GM21447 (cell line): ENCODE results near the gene WDR83.
"Not testable (repeated sequence)": the region's sequence is repeated elsewhere in the genome, so short reads cannot be mapped to it uniquely, and the experiment has no call there.

Source experiments
- ATAC-seq: cut with Tn5 transposase; IDR thresholded peaks from one replicate; pipeline ENCODE4 v1.9.1; 2021; ENCODE audit not compliant: unreplicated experiment

Gene WDR83

DNA sequence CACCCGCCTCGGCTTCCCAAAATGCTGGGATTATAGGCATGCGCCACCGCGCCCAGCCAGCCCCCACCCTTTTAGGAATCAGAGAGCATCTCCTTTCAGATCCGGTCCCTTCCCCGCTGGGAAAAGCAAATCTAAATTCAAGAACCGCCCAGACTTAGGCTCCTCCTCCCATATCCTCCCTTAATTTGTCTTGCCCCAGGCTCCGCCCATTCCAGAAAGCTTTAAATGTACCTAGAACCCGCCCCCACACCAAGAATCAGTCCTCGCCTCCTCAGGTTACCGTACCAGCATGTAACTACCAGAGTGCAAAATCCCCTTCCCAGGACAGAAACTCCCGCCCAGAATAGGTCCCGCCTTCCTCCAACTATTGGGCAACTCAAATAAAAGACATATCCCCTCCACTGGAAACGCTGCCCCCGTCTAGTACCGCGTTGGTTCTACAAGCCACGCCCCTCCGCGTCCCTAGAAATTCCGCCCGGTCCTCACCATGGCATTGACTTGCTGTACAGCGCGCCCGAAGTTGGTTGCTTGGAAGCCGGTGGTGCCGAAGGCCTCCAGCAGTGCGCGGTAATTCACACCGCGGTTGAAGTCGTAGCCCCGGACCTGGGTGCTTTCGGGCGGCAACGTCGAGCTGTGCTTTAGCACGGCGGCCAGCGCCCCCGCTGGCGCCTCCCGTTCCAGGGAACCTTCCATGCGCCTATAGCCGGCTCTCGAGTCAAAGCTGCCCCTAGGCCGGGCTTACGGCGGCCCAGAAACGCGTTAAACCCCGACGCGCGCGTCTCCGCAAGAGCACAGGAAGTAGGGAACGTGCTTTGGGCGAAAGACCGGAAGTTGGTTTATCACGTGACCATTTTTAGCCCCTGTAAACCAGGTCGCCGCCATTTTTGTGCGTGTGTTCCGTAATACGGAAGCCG lies 14.7 kb downstream of the WDR83 start, which contains the start of gene DHPS:
Gene DHPS (minus strand): TSS at position 807 of the 914 bp plus-strand sequence. CDS start 114 bp downstream, at position 693.
- ATAC-seq: peak; percentile 67

DNA sequence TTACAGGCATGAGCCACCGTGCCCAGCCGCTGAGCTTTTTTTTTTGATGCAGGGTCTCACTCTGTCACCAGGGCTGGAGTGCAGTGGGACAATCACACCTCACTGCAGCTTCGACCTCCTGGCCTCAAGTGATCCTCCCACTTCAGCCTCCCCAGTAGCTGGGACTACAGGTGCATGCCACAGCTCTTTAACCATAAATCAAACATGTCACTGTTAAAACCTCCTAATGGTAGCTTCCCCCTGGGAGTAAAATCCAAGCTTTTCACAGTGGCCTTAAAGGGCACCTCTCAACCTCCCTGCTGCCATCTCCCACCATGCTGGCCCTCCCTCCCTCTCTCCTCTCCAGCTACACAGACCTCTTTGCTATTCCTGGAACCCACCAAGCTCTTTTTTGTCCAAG lies 19.2 kb downstream of the WDR83 start:
- ATAC-seq: no peak

- no peak for ATAC-seq
Measured at GRCh38 chr19:12687496-12688196, 21.0 kb downstream of the WDR83 start, which contains the start of gene GNG14. GNG14 (plus strand) TSS chr19:12687998; CDS start chr19:12688049, 51 bp downstream.

DNA sequence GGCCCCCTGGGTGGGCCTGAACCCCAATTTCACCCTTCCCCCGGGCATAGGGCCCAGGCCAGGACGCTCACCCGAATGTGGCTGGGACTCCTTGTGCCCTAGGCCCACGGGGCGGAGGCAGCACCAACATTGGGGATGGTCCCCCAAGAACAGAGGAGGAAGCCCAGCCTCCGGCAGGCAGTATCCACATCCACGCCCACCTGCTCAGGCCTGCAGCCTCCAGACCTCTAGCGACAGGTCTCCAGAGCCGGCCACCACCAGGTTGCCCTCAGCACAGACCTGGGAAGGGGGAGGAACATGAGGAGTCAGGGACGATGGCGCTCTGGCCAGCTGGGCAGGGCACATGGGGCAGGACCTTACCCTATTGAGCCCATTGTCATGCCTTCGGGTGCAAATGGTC lies 22.4 kb downstream of the WDR83 start:
- no peak for ATAC-seq

DNA sequence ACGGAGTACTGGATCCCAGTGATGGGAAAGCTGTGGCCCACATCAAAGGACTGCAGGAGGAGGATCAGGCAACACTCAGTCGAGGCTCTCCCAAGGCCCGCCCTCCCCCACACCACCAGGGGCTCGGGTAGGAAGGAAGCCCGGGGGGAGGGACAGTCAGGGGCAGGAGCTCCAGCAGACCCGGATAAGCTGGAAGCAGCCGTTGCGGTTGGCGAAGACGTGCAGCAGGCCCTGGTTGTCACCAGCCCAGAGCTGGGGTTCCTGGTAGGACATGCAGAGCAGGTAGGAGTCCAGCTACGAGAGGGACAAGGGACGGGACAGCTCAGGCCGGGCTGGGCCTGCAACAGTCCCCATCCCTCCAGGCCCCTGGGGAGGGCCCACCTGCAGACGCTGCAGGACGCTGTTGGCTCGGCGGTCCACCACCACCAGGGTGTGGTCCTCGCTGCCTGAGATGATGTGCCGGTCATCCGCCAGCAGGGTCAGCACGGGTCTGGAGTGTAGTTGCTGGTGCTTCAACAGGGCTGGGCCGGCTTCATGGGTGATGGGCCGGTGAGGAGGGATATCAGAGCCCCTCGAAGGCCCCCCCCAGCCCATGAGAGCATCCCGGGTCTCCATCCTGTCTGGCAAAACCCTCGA lies 23.1 kb downstream of the WDR83 start:
- no peak for ATAC-seq

DNA sequence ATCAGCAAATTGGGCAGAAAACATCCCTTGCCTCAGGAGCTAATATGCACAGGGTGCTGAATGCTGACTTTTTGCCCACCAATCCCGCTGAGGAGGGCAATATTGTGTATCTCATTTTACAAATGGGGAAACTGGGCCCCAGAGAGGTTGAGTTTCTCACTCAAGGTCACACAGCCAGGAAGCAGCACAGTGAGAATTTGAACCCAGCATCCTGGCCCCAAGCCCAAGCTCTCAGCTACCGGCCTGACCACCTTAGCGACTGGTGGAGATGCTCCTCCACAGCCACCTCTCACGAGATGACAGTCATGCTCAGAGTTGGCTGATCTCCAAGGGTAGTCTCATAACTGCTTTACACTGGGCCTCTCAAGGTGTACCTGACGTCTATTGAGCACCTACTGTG lies 26.4 kb downstream of the WDR83 start:
- ATAC-seq: no peak

DNA sequence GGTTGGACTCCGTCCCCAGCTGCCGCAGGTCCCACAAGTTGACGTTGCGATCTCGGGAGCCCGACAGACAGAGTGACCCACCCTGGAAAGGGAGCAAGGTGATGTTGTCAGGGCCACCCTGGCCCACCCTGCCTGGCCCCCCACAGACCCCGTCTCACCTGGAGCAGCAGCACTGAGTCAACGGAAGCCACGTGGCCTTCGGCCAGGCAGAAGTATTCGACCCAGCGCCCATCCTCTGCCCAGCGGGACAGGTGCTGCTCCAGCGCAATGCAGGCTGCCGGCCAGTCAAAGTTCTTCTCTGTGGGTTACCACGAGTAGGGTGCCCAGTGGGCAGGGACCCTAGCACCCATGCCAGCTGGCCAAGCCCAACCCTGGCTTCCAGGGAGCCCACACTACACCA lies 28.0 kb downstream of the WDR83 start:
- ATAC-seq: no peak

- no peak for ATAC-seq
Measured at GRCh38 chr19:12695096-12695495, 28.5 kb downstream of the WDR83 start.

DNA sequence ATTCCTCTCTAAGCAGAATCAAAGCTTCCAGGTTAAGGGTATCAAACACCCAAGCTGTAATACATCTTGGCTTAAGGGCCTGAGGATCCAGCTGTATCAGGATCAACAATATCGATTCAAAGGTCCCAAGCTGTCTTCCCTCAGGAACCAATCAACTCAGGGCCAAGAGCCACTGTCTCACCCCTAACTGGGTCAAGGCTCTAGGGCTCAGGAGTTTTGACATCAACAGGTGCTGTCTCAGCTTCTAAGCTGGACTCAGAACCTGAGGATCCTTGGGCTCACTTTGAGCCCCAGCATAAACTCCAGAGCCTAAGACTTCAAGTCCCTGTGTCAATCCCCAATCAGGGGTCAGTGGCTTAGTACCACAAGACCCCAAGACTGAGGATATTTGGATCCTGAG lies 28.9 kb downstream of the WDR83 start:
- no peak for ATAC-seq

- peak; percentile 21 for ATAC-seq
Measured at GRCh38 chr19:12695997-12696365, 29.4 kb downstream of the WDR83 start.

GRCh38 chr19:12696366-12697335 lies 30.0 kb downstream of the WDR83 start, which contains the start of gene FBXW9:
FBXW9 (minus strand) TSS chr19:12696631; CDS start chr19:12696581, 50 bp downstream.
- peak; percentile 68 for ATAC-seq

GRCh38 chr19:12697425-12697824 lies 30.8 kb downstream of the WDR83 start:
- not testable (repeated sequence) for ATAC-seq

DNA sequence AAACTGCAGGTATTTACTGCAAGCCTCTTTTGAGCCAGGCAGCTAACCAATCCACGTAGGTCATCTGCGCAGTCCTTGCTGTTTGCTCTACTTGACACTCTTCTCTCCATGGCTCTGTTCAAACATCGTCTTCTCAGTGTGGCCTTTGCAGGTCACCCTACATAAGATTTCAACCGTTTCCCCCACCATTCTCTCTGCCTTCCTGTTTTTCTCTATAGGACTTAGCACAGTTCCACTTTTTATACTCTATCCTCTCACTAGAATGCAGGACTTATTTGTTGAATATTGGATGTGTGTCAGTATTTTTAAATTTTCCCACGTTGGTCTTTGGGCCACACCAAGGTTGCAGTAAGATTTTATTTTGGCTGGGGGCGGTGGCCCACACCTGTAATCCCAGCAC lies 31.5 kb downstream of the WDR83 start:
- no peak for ATAC-seq

DNA sequence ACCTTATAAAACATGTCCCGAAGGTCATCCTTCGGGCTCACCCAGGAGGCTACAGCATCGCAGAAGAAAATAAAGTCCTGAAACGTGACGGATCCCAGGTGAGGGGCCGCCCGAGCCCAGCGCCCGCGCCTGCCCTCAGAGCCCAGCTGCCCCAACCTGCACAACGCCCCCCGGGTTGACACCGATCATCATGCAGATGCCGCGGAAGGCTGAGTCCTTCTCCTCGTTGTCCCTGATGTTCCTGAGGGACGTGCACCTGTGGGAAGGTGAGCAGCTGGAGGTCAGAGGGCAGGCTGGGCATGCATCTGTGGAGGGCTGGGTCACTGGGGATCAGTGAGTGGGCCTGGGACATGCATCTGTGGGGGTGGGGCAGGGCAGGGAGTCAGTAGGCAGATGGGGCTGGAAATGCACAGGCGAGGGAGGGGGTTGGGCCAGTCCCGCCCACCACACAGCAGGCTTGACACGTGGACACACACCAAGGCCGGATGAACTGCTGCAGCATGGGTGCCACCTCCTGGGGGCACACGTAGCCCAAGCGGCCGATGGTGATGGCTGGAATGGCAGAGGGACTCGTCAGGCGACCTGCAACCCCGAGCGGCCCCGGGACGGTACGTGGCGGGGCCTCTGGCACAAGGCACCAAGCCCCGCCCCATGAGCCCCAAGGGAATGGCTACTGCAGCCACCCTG lies 35.1 kb downstream of the WDR83 start:
- ATAC-seq: no peak

DNA sequence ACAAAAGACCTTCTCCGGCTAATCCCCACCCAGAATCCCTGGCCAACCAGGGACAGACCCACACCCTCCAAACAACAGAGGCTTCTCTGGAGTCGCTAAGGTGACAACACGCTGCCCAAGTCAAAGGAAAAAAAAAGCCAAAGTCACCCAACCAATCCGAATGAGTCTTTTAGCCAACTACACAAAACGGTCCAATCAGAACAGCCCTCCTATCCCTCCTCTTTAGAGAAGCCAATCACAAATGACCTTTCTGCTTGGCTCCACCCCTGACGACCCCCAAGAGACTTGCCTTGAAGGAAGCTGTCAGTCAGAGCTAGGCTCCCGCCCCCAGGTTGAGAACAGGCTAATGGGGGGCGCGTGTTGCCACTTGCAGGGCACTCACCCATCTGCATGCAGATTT lies 36.4 kb downstream of the WDR83 start:
- no peak for ATAC-seq

- no peak for ATAC-seq
Measured at GRCh38 chr19:12705169-12705568, 38.6 kb downstream of the WDR83 start.

GRCh38 chr19:12705654-12706331 lies 39.2 kb downstream of the WDR83 start:
- no peak for ATAC-seq

GRCh38 chr19:12706332-12706718 lies 39.7 kb downstream of the WDR83 start:
- no peak for ATAC-seq

DNA sequence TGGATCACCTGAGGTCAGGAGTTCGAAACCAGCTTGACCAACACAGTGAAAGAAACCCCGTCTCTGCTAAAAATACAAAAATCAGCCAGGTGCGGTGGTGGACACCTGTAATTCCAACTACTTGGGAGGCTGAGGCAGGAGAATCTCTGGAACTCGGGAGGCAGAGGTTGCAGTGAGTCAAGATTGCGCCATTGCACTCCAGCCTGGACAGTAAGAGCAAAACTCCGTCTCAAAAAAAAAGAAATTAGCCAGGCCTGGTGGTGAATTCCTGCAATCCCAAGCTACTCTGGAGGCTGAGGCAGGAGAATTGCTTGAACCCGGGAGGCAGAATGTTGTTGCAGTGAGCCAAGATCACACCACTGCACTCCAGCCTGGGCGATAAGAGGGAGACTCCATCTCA lies 42.0 kb downstream of the WDR83 start:
- ATAC-seq: no peak
